Hematopoietic multipotent progenitor cell treated with erythropoietin and hydrocortisone succinate and interleukin-3 and kit ligand, for 15 days (in vitro differentiated cells): ENCODE results near the gene SBK3.
"Not testable (repeated sequence)": the region's sequence is repeated elsewhere in the genome, so short reads cannot be mapped to it uniquely, and the experiment has no call there.

Source experiments
- DNase-seq: peaks from one replicate; pipeline ENCODE4 v3.0.0-alpha.2; 2015; ENCODE audit warnings: low spot score

SBK3 gene

DNA sequence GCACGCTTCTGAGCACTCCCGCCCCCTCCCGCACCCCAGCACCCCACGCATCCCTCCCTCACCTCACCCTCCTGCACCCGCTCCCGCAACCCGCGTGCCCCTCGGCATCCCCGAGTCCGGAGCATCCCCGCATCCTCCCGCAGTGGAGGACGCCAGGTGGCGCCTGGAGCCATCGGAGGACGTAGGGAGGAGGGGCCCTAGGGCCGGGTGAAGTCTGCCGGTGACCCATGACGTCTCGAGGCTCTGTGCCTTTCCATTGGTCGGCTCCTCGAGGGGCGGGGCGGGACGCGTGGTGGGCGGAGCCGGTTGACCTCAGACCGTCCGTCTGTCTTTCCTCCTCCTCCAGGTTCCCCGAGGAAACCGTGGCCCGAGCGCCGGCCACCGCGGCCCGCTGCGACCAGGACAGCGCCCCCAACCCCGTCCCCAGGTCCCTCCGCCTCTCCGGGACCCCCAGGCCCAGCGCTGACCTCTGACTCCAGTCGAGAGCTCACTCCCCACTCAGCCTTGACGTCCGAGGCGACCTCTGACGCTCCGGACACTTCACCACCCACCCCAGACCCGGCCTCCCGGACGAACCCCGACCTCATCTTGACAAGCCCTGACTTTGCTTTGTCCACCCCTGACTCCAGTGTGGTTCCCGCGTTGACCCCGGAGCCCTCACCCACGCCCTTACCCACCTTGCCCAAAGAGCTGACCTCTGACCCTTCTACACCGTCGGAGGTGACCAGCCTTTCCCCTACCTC lies 28.3 kb downstream of the SBK3 start:
- peak; percentile 92 for DNase-seq

DNA sequence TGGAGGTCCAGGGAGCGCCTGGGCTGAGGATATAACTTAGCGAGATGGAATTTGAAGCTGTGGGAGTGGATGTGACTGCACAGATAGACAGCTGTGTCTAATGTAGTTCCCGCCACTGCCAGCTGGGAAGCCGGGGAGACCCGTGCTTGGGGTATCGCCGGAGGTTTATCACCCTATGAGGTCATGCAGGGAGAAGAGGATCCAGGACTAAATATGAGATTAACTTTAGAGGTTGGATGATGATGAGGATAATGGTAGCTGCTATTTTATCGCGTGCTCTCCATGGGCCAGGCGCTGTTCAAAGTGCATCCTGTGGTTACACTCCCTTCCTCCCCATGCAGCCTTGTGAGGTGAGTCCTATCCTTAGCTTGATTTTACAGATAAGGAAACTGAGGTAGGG lies 37.2 kb downstream of the SBK3 start:
- no peak for DNase-seq

DNA sequence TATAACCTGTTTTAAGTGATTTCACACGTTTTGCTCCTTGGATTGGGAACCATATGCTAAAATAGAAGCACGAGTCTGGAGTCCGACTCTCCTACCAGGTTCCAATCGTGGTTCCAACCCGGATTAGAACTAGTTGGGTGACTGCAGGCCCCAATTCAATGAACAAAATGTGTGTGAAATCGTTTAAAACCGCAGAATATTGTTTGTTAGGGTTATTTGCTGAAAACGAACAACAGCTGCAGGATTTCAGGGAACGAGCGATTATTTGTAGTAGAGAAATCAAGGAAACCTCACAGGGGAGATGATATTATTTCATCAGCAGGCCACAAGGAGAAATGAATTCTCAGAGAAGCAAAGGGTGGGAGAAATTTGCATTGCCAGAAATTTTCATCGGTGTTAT lies 40.4 kb downstream of the SBK3 start:
- no peak for DNase-seq

DNA sequence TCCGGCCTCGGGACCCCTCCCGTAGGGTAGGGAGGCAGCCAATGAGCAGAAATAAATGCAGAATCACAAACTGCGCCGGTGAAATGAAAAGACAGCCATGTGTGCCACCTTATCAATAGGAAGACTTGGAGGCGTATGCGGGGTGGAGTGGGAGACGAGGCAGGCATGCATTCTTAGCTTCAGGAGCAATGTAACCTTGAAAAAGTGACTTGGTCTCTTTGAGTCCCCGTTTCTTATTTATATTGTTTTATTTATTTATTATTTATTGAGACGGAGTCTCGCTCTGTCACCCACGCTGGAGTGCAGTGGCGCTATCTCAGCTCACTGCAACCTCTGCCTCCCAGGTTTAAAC lies 41.1 kb downstream of the SBK3 start:
- DNase-seq: no peak

DNA sequence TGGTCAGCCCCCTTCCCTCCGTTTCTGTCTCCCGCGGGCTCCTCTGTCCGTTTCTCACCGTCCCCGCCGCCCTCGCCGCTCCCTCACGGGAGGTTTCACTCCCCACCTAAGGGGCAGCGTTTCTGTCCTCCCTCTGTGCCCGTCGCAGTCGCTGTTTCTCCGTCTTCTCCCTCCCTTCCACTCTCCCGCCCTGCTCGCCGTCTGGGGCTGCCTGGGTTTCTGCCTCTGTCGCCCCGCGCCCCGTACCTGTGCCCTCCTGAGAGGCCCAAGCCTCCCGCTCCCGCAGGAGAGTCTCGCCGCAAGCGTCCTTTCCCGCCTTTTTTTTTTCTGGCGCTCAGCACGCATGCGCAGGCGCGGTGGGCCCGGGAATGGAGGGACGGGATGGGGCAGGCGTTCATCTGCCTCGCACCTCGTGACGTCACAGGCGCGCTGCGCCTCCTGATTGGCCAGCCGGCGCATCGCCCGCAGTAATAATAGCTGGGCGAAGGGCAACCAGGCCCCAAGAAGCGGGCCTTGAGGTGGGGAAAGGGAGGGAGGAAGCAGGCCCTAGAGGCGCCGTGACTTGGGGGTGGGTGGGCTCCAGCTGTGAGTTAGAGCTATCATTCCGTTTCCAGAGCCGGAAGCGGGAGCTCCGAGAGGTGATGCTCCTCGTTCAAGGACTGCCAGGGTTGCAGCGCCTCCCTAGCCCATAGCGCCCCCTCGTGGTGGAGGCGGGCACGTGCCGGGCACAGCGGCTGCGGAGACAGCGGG lies 41.7 kb downstream of the SBK3 start:
- DNase-seq: peak; percentile 91

DNA sequence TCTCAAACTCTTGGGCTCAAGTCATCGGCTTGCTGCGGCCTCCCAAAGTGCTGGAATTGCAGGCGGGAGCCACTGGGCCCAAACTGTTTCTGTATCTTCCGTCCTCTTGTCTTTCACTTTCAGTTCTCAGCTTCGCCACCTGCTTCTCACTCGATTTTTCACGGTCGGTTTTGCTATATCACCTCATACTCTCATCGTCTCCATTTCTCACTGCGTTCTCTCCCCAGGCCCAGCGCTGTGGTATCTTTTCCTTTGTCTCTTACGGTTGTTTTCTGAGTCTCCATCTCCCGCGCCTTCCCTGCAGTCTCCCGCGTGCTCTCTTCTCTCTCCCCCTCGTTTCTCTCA lies 42.2 kb downstream of the SBK3 start:
- DNase-seq: no peak

DNA sequence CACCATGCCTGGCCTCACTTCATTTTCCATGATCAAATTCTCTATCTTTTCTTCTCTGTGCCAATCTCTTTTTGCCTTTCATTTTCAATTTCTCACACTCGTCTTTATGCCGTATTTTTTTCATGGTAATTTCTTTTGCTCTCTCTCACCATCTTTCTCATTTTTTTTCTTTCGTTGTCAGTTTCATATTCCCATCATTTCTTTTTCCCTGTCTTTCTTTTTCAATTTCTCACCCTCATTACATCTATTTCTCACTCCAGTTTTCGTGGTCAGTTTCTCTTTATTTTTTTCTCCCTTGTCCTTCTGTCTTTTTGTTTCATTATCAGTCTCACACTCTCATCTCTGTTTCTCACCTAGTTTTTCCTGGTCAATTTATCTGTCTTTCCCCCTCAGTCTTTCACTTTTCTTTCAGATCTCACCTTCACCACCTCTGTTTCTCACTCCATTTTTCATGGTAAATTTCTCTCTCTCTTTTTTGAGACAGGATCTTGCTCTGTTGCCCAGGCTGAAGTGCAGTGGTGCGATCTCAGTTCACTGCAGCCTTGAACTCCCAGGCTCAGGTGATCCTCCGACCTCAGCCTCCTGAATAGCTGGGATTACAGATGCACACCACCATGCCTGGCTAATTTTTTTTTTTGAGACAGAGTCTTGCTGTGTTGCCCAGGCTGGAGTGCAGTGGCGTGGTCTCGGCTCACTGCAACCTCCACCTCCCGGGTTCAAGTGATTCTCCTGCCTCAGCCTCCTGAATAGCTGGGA lies 43.0 kb downstream of the SBK3 start:
- no peak for DNase-seq

DNA sequence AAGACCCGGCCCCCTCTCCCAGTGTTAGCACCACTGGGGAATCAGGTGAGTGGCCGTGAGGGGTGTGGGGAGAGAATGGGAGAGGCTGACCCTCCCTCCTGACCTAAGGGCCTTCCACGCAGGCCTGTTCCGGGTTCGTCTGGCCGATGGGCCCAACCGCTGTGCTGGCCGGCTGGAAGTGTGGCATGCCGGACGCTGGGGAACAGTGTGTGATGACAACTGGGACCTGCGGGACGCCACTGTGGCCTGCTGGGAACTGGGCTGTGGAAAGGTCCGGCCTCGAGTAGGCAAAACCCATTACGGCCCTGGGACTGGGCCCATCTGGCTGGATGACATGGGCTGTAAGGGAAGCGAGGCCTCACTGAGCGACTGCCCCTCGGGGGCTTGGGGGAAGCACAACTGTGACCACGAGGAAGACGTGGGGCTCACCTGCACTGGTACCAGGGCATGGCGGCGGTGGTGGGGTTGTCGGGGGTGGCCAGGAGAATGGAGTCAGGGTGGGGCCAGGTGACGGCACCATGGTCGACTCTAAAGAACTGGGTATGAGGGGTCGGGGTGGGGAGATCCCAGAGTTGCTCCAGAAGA lies 44.9 kb downstream of the SBK3 start:
- no peak for DNase-seq

DNA sequence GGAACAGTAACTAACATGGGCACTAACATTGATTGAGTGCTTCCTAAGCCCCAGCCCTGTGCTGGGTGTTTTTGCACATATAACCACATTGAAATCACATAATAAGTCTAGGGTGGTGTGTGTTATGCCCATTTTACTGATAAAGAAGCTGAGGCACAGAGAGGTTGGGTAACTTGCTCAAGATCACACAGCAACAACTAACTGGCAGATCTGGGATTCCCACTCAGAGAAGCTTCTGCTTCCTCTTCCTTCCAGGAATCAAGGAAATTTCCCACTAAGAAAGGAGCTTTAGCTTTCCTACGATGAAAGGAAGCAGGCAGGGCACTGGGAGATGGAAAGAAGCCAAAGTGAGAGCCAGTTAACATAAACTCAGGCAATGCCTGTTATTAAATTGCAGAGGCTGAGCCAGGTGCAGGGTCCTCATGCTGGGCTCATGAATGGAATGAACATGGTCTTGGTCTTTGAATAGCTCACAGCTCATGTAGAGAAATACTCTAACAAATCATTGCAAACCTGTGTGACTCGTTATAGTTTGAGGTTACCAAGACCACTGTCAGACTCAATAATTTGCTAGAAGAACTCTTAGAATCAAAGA lies 47.0 kb downstream of the SBK3 start:
- DNase-seq: no peak

DNA sequence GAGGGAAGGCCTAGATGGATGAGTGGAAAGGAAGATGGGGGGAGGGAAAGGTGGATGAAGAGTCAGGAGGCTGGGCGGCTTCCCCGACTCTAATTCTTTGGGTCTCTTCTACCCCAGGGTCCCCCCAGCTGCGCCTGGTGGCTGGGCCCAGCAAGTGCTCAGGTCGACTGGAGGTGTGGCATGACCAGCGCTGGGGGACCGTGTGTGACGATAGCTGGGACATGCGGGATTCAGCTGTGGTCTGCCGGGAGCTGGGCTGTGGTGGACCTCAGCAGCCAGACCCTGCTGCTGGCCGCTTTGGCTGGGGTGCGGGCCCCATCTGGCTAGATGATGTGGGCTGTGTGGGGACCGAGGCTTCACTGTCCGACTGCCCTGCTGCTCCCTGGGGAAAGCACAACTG lies 47.6 kb downstream of the SBK3 start:
- no peak for DNase-seq

DNA sequence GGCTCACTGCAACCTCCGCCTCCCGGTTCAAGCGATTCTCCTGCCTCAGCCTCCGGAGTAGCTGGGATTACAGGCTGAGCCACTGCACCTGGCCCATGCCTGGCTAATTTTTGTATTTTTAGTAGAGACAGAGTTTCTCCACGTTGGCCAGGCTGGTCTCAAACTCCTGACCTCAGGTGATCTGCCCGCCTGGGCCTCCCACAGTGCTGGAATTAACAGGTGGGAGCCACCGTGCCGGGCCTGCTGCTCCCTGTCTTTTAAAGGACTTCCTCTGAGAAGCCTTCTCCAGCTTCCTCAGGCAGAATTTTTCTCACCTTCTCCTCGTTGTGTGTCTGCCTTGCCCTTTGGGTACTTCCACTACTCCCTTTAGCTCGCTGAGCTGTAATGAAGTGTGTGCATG lies 48.5 kb downstream of the SBK3 start:
- DNase-seq: not testable (repeated sequence)

DNA sequence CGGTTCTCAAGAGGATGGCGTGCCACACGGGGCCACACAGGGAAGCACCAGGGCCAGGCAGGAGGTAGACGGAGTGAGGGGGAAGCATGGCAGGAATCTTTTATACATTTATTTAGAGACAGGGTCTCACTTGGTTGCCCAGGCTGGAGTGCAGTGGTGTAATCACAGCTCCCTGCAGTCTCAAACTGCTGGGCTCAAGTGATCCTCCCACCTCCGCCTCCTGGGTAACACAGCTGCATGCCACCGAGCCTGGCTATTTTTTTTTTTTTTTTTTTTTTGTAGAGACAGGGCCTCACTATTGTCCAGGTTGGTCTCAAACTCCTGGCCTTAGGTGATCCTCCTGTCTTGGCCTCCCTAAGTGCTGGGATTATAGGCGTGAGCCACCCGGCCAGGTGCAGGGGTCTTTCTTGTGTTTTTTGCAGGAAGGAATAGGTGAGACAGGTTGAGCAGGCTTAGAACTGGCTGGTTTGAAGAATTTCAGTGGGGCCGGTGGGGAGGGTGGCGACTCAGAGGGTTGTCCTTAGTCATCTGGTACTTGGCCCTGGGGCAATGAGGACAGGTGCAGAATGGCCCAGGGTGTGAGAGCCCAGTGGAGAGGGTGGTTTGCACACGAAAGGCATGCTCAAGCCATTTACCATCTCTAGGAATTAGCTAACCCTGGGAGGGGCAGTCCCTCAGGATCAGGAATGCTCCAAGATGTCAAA lies 49.5 kb downstream of the SBK3 start:
- DNase-seq: no peak

DNA sequence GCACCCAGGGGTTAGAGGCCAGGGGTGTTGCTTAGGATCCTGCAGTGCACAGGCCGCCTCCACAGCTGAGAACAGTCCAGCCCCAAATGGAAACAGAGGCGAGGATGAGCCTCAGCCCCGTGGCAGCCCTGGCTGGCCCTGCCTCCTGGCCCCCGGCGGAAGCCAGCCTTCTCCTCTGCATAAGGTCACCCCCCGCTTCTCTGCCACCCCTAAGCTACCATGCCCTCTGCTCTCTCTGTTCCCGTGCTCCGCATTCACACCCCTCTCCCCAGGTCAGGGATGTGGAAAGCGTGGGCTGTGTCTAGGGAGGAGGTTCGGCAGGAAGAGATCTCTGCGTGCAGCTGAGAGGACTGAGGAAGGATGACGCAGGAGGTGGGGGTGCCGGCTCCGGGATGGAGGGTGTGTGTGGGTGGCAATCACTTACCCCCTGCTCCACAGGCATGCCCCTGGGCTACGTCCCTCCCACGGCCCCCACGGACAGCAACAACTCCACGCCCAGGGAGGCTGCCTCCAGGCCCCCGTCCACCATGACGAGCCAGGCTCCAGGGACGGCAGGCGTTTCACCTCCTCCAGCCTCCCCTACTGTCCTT lies 51.1 kb downstream of the SBK3 start:
- DNase-seq: no peak

DNA sequence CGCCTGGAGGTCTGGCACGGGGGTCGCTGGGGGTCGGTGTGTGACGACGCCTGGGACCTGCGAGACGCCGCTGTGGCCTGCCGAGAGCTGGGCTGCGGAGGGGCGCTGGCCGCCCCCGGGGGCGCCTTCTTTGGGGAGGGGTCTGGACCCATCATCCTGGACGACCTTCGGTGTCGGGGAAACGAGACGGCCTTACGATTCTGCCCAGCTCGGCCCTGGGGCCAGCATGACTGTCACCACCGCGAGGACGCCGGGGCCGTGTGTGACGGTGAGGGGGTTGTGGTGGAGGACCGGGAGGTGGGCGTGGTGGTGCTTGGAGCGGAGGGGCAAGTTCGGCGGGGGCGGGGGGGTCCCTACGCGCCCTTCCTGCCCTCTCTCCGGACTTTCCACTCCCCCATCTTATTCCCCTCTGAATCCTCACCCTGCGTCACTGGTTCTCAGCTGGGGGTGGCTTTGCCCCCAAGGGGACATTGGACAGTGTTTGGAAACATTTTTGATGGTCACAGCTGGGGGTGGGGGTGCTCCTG lies 51.6 kb downstream of the SBK3 start:
- no peak for DNase-seq

DNA sequence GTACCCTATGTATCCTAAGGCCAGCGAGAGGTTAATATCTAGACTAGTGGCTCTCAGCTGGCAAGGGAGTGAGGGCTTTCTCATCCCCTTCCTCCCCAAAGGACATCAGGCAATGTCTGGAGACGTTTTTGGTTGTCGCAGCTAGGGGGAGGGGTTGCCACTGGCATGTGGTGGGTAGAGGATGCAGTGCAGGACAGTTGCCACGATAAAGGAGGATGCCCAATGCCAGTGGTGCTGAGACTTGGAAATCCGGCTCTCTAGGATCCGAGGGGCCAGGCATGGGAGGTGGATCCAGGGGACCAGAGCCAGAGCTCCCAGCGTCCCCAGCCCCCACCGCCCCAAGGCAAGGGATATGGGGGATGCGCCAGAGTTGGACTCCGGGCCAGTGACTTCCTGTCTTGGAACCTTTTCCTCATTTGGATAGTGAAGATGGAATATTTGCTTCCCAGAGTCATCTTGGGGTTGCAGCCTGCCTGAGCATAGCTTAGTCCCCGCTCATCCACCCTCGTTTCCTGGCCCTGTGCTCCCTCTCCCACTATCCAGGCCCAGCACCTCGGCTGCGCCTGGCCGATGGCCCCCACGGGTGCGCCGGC lies 52.2 kb downstream of the SBK3 start:
- DNase-seq: no peak

DNA sequence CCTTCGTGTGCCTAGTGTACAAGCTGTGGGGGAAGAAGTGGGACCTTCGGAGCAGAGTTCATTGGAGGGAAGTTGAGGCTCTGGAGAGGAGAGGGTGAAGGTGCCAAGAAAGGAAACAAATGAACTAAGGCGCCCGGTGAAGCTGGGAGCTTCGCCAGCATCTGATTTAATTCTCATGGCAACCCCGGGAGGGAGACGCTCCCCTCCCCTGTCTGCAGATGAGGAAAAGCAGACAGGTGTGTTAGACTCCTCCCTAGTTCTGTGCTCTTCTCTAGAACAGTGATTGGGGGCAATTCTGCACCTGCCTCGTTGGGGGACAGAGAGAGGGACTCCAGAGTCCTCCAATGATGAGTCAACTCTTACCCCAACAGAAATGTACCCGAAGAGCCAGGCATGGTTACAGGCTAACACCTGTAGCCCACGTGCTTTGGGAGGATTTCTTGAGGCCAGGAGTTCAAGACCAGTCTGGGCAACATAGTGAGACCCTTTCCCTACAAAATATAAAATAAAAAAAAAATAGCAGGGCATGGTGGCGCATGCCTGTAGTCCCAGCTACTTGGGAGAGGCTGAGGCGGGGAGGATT lies 52.9 kb downstream of the SBK3 start:
- DNase-seq: no peak

DNA sequence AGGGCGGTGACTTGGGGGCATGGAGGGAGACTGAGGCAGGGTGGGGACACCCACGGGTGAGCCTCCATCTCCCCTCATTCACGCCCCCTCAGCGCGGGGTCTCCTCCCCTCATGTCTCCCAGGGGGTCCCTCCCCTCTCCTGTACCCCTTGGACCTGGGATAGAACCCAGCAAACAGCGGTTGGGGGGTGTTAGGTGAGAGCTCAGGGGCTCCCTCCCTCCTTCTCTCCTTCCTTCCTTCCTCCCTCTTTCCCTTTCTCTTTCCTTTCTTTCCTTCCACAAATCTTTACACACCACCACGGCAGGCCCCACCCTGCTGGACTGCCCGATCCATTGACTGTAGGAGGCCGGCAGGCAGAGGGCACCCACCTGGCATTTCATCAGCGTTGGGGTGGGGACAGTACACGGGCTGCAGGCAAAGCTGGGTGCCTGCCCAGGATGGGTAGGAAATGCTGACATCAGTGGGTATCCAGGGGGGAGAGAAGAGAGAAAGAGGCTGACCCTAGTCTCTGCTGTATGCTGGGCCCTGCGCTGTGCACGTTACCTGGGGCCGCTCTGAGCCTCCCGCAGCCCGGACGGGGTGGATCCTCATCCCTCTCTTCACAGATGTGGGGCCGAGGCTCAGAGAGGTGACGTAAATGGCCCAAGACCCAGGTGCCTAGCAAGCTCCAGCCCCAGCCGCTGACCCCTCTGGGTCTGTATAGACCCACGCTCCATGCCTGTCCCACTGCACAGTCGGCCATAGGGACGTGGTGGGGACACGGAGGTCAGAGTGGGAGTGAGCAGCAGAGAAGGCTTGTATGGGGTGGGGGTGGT lies 53.6 kb downstream of the SBK3 start:
- no peak for DNase-seq
